ENCODE results near the gene RALA.

DNA sequence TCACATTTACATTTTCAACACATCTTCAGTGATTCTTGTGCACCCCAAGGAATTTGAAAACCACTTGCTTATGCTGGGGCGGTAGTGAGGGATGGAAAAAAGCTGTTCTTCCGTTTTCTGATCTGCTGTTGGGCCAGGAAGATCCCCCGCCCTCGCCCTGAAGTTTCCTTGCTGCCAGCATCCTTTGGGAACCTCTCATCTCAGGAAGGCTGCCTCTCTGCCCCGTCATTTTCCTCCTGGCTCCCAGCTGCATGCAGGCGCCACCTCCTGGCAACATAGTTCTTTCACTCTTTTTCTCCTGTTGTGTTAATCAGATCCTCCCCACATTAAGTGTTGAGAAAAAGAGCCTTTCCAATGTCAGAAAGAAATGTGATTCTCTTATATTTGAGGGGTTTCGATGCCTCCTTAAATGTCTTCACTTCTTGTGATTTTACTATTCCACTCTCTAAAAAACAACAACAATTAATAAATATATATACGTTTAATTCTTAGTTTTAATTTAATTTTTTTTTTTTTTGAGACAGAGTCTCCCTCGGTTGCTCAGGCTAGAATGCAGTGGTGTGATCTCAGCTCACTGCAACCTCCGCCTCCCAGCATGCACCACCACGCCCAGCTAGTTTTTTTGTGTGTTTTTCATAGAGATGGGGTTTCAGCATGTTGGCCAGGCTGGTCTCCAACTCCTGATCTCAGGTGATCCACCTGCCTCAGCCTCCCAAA is 122.9 kb downstream of the RALA start:
- TF ChIP-seq, protein P1, sequence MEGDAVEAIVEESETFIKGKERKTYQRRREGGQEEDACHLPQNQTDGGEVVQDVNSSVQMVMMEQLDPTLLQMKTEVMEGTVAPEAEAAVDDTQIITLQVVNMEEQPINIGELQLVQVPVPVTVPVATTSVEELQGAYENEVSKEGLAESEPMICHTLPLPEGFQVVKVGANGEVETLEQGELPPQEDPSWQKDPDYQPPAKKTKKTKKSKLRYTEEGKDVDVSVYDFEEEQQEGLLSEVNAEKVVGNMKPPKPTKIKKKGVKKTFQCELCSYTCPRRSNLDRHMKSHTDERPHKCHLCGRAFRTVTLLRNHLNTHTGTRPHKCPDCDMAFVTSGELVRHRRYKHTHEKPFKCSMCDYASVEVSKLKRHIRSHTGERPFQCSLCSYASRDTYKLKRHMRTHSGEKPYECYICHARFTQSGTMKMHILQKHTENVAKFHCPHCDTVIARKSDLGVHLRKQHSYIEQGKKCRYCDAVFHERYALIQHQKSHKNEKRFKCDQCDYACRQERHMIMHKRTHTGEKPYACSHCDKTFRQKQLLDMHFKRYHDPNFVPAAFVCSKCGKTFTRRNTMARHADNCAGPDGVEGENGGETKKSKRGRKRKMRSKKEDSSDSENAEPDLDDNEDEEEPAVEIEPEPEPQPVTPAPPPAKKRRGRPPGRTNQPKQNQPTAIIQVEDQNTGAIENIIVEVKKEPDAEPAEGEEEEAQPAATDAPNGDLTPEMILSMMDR (IDR thresholded peaks at IDR 0.05), result no peak
- TF ChIP-seq POLR2A (IDR thresholded peaks at IDR 0.05), result no peak

Measured in lower leg skin (tissue), 3 donors.